ENCODE measurements around the gene CACNA1A.
"Not testable (repeated sequence)": the region's sequence is repeated elsewhere in the genome, so short reads cannot be mapped to it uniquely, and the experiment has no call there.

The CACNA1A gene

DNA sequence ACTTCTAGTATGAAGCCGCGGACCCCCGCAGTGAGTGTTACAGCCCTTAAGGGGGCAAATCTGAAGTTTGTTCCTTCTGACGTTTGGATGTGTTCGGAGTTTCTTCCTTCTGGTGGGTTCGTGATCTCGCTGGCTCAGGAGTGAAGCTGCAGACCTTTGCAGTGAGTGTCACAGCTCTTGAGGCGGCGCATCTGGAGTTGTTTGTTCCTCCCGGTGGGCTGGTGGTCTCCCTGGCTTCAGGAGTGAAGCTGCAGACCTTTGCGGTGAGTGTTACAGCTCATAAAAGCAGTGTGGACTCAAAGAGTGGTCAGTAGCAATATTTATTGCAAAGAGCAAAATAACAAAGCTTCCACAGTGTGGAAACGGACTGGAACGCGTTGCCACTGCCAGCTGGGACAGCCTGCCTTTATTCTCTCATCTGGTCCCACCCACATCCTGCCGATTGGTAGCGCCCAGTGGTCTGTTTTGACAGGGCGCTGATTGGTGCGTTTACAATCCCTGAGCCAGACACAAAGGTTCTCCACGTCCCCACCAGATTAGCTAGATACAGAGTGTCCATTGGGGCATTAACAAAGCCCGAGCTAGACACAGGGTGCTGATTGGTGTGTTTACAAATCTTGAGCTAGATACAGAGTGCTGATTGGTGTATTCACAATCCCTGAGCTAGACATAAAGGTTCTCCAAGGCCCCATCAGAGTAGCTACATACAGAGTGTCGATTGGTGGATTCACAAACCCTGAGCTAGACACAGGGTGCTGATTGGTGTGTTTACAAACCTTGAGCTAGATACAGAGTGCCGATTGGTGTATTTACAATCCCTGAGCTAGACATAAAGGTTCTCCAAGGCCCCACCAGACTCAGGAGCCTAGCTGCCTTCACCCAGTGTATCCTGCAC lies 320.3 kb downstream of the CACNA1A start:
- DNase-seq = not testable (repeated sequence)

- not testable (repeated sequence) for DNase-seq
These were observed 321.4 kb downstream of the CACNA1A start for GRCh38 chr19:13184926-13185325.

- peak; percentile 34 for DNase-seq
These were observed 324.4 kb downstream of the CACNA1A start for GRCh38 chr19:13181747-13182388.

DNA sequence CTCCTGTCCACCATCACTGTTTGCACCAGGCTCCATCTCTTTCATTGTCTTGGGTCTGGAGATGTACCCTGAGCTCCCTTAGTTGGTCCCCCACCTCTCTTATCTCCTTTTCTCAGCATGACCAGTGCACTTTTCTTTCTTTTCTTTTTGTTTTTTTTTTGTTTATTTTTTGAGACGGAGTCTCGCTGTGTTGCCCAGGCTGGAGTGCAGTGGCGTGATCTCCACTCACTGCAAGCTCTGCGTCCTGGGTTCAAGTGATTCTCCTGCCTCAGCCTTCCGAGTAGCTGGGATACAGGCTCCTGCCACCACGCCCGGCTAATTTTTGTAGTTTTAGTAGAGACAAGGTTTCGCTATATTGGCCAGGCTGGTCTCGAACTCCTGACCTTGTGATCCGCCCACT lies 328.0 kb downstream of the CACNA1A start:
- not testable (repeated sequence) for DNase-seq

GRCh38 chr19:13177584-13177983 lies 328.7 kb downstream of the CACNA1A start:
- not testable (repeated sequence) for DNase-seq

DNA sequence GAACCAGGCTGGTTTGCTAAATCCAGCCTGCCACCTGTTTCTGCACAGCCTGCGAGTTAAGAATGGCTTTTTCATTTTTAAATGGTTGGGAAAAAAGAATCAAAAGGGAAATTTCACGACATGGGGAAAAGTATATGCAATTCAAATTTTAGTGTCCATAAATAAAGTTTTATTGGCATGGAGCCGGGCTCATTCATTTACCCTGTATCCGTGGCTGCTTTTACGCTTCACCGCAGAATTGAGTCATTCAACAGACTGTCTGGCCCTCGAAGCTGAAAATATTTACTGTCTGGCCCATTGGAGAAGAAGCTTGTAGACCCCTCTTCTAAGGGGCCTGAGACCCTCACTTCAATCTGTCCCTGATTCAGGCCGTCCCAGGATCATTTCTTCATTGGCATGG lies 329.9 kb downstream of the CACNA1A start:
- DNase-seq = no peak

- no peak for DNase-seq
These were observed 333.0 kb downstream of the CACNA1A start for GRCh38 chr19:13173139-13173737.

DNA sequence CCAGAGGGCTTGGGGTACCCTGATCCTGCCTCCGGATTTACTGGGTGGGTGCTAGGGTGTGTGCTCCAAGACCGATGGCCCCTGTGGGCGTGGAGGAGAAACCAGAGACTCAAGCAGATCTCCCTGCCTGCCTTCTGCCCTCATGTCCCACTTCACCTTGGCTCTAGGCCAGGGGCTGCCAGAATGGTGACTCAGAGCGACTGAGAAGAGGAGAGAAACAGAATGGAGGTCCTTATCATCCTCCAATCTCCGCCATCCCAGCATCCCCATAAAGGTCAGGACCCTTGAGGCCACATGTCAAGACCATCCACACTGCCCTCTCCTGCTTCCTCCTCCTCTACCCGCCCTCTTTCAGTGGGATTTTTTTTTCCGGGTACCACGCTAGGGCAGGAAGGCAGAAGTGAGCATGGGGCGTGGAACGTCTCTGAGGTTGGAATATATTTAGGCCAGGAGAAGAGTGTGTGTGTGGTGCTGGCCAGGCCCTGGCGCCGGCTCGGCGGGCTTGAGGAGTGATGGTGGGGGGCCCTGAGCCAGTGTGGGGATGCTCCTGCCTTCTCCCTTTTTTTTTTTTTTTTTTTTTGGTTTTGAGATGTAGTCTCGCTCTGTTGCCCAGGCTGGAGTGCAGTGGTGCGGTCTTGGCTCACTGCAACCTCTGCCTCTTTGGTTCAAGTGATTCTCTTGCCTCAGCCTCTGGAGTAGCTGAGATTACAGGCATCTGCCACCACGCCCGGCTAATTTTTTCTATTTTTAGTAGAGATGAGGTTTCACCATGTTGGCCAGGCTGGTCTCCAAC lies 333.7 kb downstream of the CACNA1A start:
- DNase-seq = peak; percentile 68

DNA sequence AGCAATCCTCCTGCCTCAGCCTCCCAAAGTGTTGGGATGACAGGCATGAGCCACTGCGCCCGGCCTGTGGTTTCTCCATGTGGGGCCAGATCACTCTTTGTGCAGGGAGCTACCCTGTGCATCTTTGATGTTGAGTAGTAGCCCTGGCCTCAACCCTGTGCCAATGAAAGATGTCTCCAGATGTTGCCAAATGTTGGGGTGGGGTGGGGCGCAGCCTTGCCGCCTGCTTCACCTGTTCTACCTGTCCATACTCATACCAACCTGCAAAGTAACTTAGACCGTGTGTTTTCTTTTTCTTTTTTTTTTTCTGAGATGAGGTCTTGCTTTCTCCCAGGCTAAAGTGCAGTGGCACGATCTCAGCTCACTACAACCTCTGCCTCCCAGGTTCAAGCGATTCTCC lies 335.1 kb downstream of the CACNA1A start:
- no peak for DNase-seq

DNA sequence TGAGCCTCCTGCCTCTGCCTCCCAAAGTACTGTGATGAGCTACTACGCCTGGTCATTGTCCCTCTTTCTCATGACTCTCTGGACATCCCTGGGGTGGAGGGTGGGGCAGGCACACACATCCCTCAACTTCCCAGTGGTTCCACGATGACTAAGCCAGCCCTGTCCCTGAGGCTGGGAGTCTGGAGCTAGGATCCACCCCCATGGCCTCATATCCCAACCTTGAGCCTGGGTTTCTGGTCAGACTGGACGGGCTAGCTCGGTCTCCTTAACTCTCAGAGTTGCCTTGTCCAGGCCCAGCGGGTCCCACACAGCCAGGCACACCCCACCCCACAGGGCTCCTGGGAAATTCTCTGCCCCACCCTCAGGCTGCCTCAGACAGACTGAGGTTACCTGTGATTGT lies 336.5 kb downstream of the CACNA1A start:
- DNase-seq = no peak

DNA sequence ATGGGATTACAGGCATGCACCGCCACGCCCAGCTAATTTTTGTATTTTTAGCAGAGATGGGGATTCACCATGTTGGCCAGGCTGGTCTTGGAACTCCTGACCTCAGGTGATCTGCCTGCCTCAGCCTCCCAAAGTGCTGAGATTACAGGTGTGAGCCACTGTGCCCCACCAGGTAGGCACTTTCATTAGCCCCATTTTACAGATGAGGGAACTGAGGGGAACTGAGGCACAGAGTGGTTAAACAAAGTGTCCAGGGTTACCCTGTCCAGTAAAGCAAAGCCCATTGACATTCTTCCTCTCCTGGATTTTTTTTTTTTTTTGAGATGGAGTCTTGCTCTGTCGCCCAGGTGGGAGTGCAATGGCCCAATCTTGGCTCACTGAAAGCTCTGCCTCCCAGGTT lies 340.1 kb downstream of the CACNA1A start:
- DNase-seq = not testable (repeated sequence)

GRCh38 chr19:13165162-13165997 lies 340.9 kb downstream of the CACNA1A start:
- DNase-seq = no peak

DNA sequence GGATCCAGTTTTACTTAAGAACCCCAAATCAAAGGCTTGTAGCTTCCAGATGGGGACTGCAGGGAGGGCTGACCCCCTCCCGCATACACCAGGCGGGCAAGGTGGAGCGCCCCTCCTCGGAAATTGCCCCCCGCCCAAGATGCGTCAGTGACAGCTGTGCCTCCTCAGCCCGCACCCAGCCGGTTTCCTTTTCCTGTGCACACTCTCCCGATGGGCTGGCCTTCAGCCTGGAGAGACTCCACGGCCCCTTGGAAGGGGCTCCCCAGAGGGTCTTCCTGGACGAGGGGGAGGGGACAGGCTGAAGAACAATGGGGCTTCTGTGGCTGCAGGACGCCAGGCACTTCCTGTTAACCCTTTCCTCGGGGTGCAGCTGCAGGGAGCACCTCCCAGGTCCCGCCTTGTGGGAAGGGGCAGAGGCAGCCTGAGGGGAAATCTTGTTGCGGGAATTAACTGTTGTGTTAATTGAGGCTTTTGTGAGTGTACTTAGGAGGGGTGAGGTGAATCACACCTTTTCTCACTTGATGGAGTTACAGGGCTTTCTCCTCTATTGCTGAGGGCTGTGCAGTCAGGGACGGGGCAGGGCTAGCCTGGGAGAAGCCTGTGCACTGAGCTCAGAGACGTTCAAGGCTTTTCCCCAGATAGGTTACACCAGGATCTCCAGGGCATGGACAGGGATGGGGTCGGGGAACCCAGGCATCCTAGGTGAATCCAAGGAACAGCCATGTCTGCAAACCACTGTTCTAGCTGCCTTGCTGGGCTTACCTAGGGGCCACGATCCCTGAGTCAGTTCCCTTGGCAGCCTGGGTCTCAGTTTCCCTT lies 341.7 kb downstream of the CACNA1A start:
- no peak for DNase-seq

DNA sequence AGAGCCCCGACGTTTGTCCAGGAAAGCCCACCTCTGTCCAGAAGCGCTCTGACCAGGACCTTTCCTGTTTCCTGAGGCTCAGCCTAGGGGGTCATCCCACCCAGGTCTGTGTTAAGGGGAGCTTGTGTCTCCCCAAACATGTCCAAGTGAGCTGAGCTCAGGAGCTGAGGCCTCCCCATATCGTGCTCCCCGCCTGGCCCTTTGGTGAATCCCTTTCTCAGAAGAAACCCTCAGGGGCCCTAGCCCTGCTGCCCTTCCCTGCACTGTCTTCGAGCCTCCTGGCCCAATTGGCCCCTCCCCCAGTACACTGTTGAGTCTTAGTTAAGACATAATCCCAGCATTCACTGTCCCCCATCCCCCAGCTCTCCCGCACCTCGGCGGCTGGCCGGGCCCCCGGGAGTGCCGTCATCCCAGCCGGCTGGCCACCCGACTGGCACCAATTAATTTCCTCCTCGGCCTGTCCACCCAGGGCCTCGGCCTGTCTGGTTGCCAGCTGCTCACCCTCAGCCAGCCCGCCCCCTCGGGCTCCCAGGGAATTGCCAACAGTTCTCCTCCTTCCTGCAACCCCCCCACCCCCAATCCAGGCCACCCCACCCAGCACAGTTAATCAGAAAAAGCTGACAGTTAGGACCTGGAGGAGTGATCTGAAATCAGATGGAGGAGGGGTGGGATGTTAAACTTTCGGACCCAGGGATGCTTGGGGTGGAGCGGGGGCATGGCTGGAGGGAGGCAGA lies 342.5 kb downstream of the CACNA1A start:
- DNase-seq = peak; percentile 38

DNA sequence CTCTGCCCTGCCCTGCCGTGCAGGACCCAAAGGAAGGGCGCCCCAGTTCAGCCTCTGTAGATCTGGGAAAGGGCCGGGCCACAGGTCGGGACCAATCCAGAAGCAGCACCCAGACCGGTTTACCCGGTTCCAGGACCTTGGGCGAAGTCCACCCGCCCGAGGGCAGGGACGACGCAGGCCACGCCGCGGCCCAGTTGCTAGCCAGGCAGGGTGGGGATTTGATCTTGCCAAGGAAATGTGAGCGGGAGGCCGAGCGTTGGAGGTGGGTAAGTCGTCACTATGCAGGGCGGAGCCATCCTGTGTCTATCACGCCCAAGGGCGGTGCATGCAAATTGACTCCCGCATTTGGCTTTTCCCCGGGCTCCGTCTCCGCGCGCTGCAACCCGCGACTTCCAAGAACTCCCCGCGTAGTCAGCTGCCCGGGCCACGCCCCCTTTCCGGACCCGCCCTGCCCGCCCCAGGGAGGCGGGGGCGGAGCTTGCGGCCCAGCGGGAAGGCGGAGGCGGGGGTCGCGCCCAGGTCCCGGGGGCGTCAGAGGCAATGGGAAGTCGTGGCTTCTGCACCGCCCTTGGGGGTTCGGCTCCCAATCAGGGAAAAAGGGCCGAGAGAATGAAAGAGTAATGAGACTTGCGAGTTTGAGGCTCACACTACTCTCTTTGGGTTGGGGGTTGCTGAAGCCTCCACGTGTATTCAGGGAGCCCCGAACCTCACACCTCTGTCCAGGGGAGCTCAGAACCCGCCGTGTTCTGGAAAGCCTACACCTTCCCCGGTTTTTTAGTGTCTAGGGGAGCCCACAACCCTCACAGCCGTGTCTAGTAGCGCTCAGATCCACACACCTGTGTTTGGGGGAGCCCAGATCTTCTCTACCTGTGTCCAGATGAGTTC lies 343.3 kb downstream of the CACNA1A start:
- DNase-seq = peak; percentile 95

DNA sequence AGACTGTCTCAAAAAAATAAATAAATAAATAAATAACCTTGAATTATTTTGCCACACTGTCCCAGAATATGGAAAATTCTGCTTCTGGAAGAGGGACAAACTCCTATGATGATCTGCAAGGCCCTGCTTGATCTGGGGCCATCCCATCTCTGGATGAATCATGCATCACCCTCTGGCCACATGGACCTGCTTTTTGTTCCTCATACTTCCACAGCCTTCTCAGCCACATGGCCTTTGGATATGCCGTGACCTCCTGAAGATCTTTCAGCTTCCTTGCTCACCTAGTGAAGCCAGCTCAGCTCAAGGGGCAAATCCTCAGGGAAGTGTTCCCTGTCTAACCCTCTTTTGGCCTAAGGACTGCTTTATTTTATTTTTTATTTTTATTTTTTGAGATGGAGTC lies 345.7 kb downstream of the CACNA1A start:
- DNase-seq = peak; percentile 69

DNA sequence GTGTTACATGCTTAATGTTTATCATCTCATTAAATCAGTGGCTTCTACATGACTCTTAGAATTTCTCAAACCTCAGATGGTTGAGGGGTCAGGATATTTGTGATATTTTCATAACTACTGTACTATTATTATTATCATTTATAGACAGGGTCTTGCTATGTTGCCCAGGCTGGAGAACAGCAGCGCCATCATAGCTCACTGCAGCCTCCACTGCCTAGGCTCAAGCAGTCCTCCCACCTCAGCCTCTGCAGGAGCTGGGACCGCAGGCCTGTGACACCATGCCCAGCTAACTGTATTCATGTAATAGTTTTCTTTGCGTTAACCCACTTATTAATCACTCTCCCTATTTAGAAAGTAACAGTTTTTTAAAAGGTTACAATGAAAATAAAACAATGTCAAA lies 346.6 kb downstream of the CACNA1A start:
- no peak for DNase-seq

Measured in inflammatory macrophage treated with lipopolysaccharide for 4 hours (primary cell).